ENCODE data around the gene NOP16.

GRCh38 chr5:176391479-176391878 is 3.1 kb upstream of the NOP16 start:
- no peak for TF ChIP-seq CTCF (IDR thresholded peaks at IDR 0.05; ENCODE audit: low read length)
- no peak for TF ChIP-seq EZH2 (optimal IDR thresholded peaks at IDR 0.05; ENCODE audit: low read depth, low read length)

All from MM.1S (cell line).